ENCODE data around the gene SIRT6. TPM values are rescaled to one million over a fixed set of nuclear protein-coding genes. Genes with fewer than 3 reads are reported as not detected.
"Not testable (repeated sequence)": the region's sequence is repeated elsewhere in the genome, so short reads cannot be mapped to it uniquely, and the experiment has no call there.

Gene SIRT6
- total RNA-seq, 1 experiment from 2014 or later, result 28.1 TPM

DNA sequence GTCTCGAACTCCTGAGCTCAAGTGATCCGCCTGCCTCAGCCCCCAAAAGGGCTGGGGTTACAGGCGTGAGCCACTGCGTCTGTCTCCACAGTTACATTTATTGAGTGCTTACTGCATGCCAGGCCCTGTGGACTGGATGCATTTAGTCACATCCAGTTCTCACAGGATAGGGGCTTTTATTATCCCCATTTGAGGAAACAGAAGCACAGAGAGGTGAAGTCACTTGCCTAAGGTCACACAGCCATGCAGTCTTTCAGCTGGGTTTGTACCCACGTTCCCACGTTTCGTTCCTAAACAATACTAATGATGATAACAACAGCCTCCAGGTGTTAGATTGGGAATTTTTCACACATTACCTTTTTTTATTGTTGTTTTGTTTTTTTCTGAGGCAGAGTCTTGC lies 37.8 kb upstream of the SIRT6 start (continued):
- TF ChIP-seq, protein P1, sequence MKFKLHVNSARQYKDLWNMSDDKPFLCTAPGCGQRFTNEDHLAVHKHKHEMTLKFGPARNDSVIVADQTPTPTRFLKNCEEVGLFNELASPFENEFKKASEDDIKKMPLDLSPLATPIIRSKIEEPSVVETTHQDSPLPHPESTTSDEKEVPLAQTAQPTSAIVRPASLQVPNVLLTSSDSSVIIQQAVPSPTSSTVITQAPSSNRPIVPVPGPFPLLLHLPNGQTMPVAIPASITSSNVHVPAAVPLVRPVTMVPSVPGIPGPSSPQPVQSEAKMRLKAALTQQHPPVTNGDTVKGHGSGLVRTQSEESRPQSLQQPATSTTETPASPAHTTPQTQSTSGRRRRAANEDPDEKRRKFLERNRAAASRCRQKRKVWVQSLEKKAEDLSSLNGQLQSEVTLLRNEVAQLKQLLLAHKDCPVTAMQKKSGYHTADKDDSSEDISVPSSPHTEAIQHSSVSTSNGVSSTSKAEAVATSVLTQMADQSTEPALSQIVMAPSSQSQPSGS (CRISPR knock-in tag; IDR thresholded peaks at IDR 0.05; ENCODE audit: borderline replicate concordance, low read depth), result no peak
- TF ChIP-seq HMGA2 (CRISPR knock-in tag; IDR thresholded peaks at IDR 0.05), result no peak
- no peak for TF ChIP-seq SP1 (CRISPR knock-in tag; conservative IDR thresholded peaks at IDR 0.05)

DNA sequence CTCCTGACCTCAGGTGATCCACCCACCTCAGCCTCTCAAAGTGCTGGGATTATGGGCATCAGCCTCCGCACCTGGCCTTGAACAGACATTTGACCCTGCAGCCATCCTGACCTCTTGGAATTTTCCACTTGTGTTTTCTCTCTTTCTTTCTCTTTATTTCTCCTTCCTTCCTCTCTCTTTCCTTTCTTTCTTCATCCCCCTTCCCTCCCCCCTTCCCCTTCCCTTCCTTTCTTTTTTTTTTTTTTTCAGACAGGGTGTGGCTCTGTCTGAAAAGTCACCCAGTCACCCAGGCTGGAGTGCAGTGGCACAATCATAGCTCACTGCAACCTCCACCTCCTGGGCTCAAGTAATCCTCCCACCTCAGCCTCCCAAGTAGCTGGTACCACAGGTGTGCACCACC lies 36.2 kb upstream of the SIRT6 start:
- CTCF ChIA-PET; H3K9me3 Mint-ChIP-seq; ATAC-seq; H3K36me3 Mint-ChIP-seq; H3K4me1 Mint-ChIP-seq; DNase-seq (ENCODE audit: low spot score); H3K27me3 Mint-ChIP-seq (ENCODE audit: low read depth); POLR2A ChIA-PET; H3K4me3 Mint-ChIP-seq; H3K27ac Mint-ChIP-seq: not testable (repeated sequence)

DNA sequence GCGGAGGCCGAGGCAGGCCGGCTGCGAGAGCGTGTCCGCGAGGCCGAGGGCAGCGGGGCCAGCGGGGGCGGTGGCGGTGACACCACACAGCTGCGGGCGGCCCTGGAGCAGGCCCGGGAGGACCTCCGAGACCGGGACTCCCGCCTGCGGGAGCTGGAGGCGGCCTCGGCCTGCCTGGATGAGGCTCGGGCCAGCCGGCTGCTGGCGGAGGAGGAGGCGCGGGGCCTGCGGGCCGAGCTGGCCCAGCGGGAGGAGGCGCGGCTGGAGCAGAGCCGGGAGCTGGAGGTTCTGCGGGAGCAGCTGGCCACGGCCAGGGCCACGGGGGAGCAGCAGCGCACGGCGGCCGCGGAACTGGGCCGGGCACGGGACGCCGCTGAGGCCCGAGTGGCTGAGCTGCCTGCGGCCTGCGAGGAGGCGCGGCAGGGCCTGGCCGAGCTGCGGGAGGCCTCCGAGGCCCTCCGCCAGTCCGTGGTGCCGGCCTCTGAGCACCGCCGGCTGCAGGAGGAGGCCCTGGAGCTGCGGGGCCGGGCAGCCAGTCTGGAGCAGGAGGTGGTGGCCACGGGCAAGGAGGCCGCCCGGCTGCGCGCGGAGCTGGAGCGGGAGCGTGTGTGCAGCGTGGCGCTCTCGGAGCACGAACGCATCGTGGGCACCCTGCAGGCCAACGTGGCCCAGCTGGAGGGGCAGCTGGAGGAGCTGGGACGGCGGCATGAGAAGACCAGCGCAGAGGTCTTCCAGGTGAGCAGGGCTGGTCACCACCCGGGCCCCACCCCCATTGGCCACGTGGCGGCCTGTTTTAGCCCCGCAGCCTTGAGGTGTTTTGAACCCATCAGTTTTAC lies 35.3 kb upstream of the SIRT6 start:
- no peak for ATAC-seq
- no peaks in the 10 kb centered on the region for H3K27me3 Mint-ChIP-seq (ENCODE audit: low read depth)
- no peaks in the 10 kb centered on the region for H3K4me1 Mint-ChIP-seq
- ChIA-PET CTCF (interaction anchor here (0.8 to 1.5 kb wide), 4 partner anchors 9 to 78 kb away, joined by 3 to 5 read pairs (median 4); no protein-coding TSS in a partner anchor), POLR2A (interaction anchor here (0.5 kb wide), 1 partner anchor 173 kb away, joined by 3 read pairs; no protein-coding TSS in a partner anchor)
- no peak overlapping the region for H3K27ac Mint-ChIP-seq
- no peak for DNase-seq (ENCODE audit: low spot score)
- peaks cover 8% of the 10 kb centered on the region for H3K9me3 Mint-ChIP-seq
- no peak overlapping the region for H3K4me3 Mint-ChIP-seq
- TF ChIP-seq SMAD3 (CRISPR knock-in tag; IDR thresholded peaks at IDR 0.05; ENCODE audit: borderline replicate concordance), result no peak
- TF ChIP-seq ZNF219 (CRISPR knock-in tag; IDR thresholded peaks at IDR 0.05; ENCODE audit: borderline replicate concordance), result no peak
- TF ChIP-seq FOXK1 (CRISPR knock-in tag; IDR thresholded peaks at IDR 0.05), result no peak
- TF ChIP-seq, protein P2, sequence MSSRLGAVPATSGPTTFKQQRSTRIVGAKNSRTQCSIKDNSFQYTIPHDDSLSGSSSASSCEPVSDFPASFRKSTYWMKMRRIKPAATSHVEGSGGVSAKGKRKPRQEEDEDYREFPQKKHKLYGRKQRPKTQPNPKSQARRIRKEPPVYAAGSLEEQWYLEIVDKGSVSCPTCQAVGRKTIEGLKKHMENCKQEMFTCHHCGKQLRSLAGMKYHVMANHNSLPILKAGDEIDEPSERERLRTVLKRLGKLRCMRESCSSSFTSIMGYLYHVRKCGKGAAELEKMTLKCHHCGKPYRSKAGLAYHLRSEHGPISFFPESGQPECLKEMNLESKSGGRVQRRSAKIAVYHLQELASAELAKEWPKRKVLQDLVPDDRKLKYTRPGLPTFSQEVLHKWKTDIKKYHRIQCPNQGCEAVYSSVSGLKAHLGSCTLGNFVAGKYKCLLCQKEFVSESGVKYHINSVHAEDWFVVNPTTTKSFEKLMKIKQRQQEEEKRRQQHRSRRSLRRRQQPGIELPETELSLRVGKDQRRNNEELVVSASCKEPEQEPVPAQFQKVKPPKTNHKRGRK (CRISPR knock-in tag; IDR thresholded peaks at IDR 0.05; ENCODE audit: borderline replicate concordance), result no peak
- TF ChIP-seq, protein P3, sequence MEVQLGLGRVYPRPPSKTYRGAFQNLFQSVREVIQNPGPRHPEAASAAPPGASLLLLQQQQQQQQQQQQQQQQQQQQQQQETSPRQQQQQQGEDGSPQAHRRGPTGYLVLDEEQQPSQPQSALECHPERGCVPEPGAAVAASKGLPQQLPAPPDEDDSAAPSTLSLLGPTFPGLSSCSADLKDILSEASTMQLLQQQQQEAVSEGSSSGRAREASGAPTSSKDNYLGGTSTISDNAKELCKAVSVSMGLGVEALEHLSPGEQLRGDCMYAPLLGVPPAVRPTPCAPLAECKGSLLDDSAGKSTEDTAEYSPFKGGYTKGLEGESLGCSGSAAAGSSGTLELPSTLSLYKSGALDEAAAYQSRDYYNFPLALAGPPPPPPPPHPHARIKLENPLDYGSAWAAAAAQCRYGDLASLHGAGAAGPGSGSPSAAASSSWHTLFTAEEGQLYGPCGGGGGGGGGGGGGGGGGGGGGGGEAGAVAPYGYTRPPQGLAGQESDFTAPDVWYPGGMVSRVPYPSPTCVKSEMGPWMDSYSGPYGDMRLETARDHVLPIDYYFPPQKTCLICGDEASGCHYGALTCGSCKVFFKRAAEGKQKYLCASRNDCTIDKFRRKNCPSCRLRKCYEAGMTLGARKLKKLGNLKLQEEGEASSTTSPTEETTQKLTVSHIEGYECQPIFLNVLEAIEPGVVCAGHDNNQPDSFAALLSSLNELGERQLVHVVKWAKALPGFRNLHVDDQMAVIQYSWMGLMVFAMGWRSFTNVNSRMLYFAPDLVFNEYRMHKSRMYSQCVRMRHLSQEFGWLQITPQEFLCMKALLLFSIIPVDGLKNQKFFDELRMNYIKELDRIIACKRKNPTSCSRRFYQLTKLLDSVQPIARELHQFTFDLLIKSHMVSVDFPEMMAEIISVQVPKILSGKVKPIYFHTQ (CRISPR knock-in tag; IDR thresholded peaks at IDR 0.05), result no peak
- TF ChIP-seq RELA (CRISPR knock-in tag; IDR thresholded peaks at IDR 0.05; ENCODE audit: borderline replicate concordance), result no peak
- TF ChIP-seq, protein P4, sequence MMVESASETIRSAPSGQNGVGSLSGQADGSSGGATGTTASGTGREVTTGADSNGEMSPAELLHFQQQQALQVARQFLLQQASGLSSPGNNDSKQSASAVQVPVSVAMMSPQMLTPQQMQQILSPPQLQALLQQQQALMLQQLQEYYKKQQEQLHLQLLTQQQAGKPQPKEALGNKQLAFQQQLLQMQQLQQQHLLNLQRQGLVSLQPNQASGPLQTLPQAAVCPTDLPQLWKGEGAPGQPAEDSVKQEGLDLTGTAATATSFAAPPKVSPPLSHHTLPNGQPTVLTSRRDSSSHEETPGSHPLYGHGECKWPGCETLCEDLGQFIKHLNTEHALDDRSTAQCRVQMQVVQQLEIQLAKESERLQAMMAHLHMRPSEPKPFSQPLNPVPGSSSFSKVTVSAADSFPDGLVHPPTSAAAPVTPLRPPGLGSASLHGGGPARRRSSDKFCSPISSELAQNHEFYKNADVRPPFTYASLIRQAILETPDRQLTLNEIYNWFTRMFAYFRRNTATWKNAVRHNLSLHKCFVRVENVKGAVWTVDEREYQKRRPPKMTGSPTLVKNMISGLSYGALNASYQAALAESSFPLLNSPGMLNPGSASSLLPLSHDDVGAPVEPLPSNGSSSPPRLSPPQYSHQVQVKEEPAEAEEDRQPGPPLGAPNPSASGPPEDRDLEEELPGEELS (CRISPR knock-in tag; IDR thresholded peaks at IDR 0.05), result no peak
- no peak for TF ChIP-seq ETV6 (CRISPR knock-in tag; IDR thresholded peaks at IDR 0.05)
- TF ChIP-seq, protein P5, sequence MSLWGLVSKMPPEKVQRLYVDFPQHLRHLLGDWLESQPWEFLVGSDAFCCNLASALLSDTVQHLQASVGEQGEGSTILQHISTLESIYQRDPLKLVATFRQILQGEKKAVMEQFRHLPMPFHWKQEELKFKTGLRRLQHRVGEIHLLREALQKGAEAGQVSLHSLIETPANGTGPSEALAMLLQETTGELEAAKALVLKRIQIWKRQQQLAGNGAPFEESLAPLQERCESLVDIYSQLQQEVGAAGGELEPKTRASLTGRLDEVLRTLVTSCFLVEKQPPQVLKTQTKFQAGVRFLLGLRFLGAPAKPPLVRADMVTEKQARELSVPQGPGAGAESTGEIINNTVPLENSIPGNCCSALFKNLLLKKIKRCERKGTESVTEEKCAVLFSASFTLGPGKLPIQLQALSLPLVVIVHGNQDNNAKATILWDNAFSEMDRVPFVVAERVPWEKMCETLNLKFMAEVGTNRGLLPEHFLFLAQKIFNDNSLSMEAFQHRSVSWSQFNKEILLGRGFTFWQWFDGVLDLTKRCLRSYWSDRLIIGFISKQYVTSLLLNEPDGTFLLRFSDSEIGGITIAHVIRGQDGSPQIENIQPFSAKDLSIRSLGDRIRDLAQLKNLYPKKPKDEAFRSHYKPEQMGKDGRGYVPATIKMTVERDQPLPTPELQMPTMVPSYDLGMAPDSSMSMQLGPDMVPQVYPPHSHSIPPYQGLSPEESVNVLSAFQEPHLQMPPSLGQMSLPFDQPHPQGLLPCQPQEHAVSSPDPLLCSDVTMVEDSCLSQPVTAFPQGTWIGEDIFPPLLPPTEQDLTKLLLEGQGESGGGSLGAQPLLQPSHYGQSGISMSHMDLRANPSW (CRISPR knock-in tag; conservative IDR thresholded peaks at IDR 0.05; ENCODE audit: low read depth), result no peak
- no peak for TF ChIP-seq FOXJ3 (CRISPR knock-in tag; IDR thresholded peaks at IDR 0.05; ENCODE audit: borderline replicate concordance)
- TF ChIP-seq NFATC4 (CRISPR knock-in tag; IDR thresholded peaks at IDR 0.05), result no peak
- TF ChIP-seq SP1 (CRISPR knock-in tag; conservative IDR thresholded peaks at IDR 0.05), result no peak
- peaks cover 9% of the 10 kb centered on the region for H3K36me3 Mint-ChIP-seq

Data from WTC11 (cell line).